ENCODE measurements around the gene RB1. TPM values are rescaled to one million over a fixed set of nuclear protein-coding genes. Genes with fewer than 3 reads are reported as not detected.

Gene RB1
- total RNA-seq, 1 experiment from 2014 or later = 36.7 TPM

DNA sequence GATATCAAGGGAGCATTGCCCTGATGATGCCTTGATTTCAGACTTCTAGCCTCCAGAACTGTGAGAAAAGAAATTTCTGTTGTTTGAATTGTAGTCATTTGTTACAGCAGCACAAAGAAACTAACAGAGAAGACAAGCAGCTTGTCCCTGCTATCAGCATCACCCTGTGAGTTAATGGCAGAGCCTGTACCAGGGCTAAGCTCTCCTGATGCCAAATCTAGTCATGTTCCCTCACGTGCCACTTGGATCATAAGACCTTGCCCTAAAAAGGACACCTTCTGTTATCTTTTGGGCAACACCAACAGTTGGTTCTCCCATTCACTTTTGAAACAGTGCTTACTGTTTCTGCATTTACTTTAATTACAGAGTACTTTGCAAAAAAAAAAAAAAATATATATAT lies 214.5 kb downstream of the RB1 start:
- Histone ChIP-seq H3K79me2 (ENCODE audit: insufficient read depth, low read length) (no peaks in the 10 kb centered on the region), H3K4me3 (replicated peaks in 1 of 2; ENCODE audit: low read depth in 1 of 2, low read length in 2 of 2) (no peak overlapping the region), H3K36me3 (ENCODE audit: control insufficient read depth in 1 of 2, insufficient read depth in 2 of 2, low read length in 2 of 2) (no peaks in the 10 kb centered on the region), H4K20me1 (ENCODE audit: insufficient read depth) (no peaks in the 10 kb centered on the region), H3K27me3 (ENCODE audit: insufficient read depth, low read length) (no peaks in the 10 kb centered on the region), H2AFZ (ENCODE audit: low read depth, low read length, poor library complexity, severe bottlenecking) (no peak overlapping the region), H3K9ac (ENCODE audit: low read length) (no peak overlapping the region), H3K4me2 (ENCODE audit: low read length) (no peak overlapping the region), H3K4me1 (ENCODE audit: control insufficient read depth in 1 of 2, insufficient read depth in 2 of 2, low read length in 2 of 2) (no peaks in the 10 kb centered on the region), H3K27ac (ENCODE audit: low read depth, low read length) (no peak overlapping the region), H3K9me3 (ENCODE audit: control insufficient read depth in 1 of 2, insufficient read depth in 1 of 2, low read depth in 1 of 2, low read length in 2 of 2) (no peaks in the 10 kb centered on the region), H3K9me2 (ENCODE audit: insufficient read depth) (no peaks in the 10 kb centered on the region)
- TF ChIP-seq YY1 (IDR thresholded peaks at IDR 0.05; ENCODE audit: extremely low read depth, insufficient replicate concordance, low read depth, low read length) (no peak), CBX3 (IDR thresholded peaks at IDR 0.05; ENCODE audit: low read depth) (no peak), RAD21 (IDR thresholded peaks at IDR 0.05; ENCODE audit: low read depth) (no peak), JUND (IDR thresholded peaks at IDR 0.05) (no peak)
- TF ChIP-seq, protein P1, sequence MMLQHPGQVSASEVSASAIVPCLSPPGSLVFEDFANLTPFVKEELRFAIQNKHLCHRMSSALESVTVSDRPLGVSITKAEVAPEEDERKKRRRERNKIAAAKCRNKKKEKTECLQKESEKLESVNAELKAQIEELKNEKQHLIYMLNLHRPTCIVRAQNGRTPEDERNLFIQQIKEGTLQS (IDR thresholded peaks at IDR 0.05) = no peak
- POLR2A ChIA-PET = no interaction called here
- ATAC-seq = no peak
- DNase-seq (ENCODE audit: low read depth, low spot score) = no peak
- CTCF ChIA-PET = no interaction called here
- BruUV-seq (replicated peaks) = no TSS peak
- RAD21 ChIA-PET (ENCODE audit: low non-redundant PET in 1 of 2, low total read pairs in 2 of 2, uncharacterized antibody in 2 of 2, unreplicated experiment in 2 of 2) = no interaction called here
- intact Hi-C loops (cut with micrococcal nuclease) = no loop called here

DNA sequence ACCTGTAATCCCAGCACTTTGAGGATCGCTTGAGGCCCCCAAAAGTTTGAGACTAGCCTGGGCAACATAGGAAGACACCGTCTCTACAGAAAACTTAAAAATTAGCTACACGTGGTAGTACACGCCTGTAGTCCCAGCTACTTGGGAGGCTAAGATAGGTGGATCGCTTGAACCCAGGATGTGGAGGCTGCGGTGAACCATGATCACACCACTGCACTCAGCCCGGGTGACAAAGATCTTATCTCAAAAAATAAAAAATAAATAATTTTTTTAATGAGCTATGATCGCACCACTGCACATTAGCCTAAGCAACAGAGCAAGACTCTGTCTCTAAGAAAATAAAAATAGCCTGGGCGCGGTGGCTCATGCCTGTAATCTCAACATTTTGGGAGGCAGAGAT lies 222.7 kb downstream of the RB1 start:
- TF ChIP-seq TCF7L2 (IDR thresholded peaks at IDR 0.05; ENCODE audit: borderline replicate concordance, extremely low read depth, insufficient read depth, insufficient read length) = no peak
- TF ChIP-seq, protein P1 (IDR thresholded peaks at IDR 0.05) = no peak
- no peak for TF ChIP-seq SIN3A (IDR thresholded peaks at IDR 0.05; ENCODE audit: low read depth)
- no peak for TF ChIP-seq JUND (IDR thresholded peaks at IDR 0.05)
- no peak for TF ChIP-seq ZNF274 (IDR thresholded peaks at IDR 0.05; ENCODE audit: low read depth, low read length)
- no peak for TF ChIP-seq POLR2AphosphoS5 (IDR thresholded peaks at IDR 0.05; ENCODE audit: low read depth, low read length)
- TF ChIP-seq ZFX (IDR thresholded peaks at IDR 0.05) = no peak
- no peak for TF ChIP-seq CEBPB (IDR thresholded peaks at IDR 0.05; ENCODE audit: low read depth)
- TF ChIP-seq CTCF (IDR thresholded peaks at IDR 0.05 in 2 of 3, conservative IDR thresholded peaks at IDR 0.05 in 1 of 3; ENCODE audit: borderline replicate concordance in 1 of 3, insufficient read depth in 1 of 3, low read depth in 2 of 3, low read length in 2 of 3) = no peak
- no peak for TF ChIP-seq SRF (IDR thresholded peaks at IDR 0.05; ENCODE audit: low read depth)
- TF ChIP-seq RAD21 (IDR thresholded peaks at IDR 0.05; ENCODE audit: low read depth) = no peak
- no peak for TF ChIP-seq POLR2A (IDR thresholded peaks at IDR 0.05; ENCODE audit: borderline replicate concordance, extremely low read depth, insufficient read depth, insufficient read length)
- no peak for TF ChIP-seq EZH2phosphoT487 (IDR thresholded peaks at IDR 0.05; ENCODE audit: borderline replicate concordance)
- no peak for TF ChIP-seq ELF1 (IDR thresholded peaks at IDR 0.05; ENCODE audit: borderline replicate concordance, low read depth)
- Histone ChIP-seq H3K36me3 (ENCODE audit: control insufficient read depth in 1 of 2, insufficient read depth in 2 of 2, low read length in 2 of 2) (no peaks in the 10 kb centered on the region), H3K79me2 (ENCODE audit: insufficient read depth, low read length) (no peaks in the 10 kb centered on the region), H3K9ac (ENCODE audit: low read length) (no peak overlapping the region), H4K20me1 (ENCODE audit: insufficient read depth) (no peaks in the 10 kb centered on the region), H3K27me3 (ENCODE audit: insufficient read depth, low read length) (no peaks in the 10 kb centered on the region), H3K4me2 (ENCODE audit: low read length) (no peak overlapping the region), H3K9me3 (ENCODE audit: control insufficient read depth in 1 of 2, insufficient read depth in 1 of 2, low read depth in 1 of 2, low read length in 2 of 2) (no peaks in the 10 kb centered on the region), H3K4me1 (ENCODE audit: control insufficient read depth in 1 of 2, insufficient read depth in 2 of 2, low read length in 2 of 2) (no peaks in the 10 kb centered on the region), H3K4me3 (replicated peaks in 1 of 2; ENCODE audit: low read depth in 1 of 2, low read length in 2 of 2) (no peak overlapping the region), H3K9me2 (ENCODE audit: insufficient read depth) (no peaks in the 10 kb centered on the region), H3K27ac (ENCODE audit: low read depth, low read length) (no peak overlapping the region), H2AFZ (ENCODE audit: low read depth, low read length, poor library complexity, severe bottlenecking) (no peak overlapping the region)
- CTCF ChIA-PET = no interaction called here
- POLR2A ChIA-PET = no interaction called here
- RAD21 ChIA-PET (ENCODE audit: low non-redundant PET in 1 of 2, low total read pairs in 2 of 2, uncharacterized antibody in 2 of 2, unreplicated experiment in 2 of 2) = no interaction called here
- no peak for DNase-seq (ENCODE audit: low read depth, low spot score)
- intact Hi-C loops (cut with micrococcal nuclease) = no loop called here
- no peak for ATAC-seq
- BruUV-seq (replicated peaks) = no TSS peak
